SIG-M5 treated with dmso at 0.1 percent for 504 hours (cell line): Measurements from ENCODE around the gene JADE2.
A peak's percentile ranks its signal among the peaks of the same experiment; 100 is the strongest.

Experiments
- DNase-seq: peaks from one replicate; lab custom pipeline; 2025; ENCODE audit not compliant: unreplicated experiment; lab: John Stamatoyannopoulos, UW

Gene JADE2

GRCh38 chr5:134626369-134627014 is 101.0 kb downstream of the JADE2 start:
- DNase-seq: peak; percentile 71
